OCI-LY7 (cell line): Measurements from ENCODE around the gene KIF1B. TPM values are rescaled to one million over a fixed set of nuclear protein-coding genes. Genes with fewer than 3 reads are reported as not detected.

Source experiments
- BruUV-seq: library from RNA; stranded (reverse); fragments of 400-500 nt; replicated peaks from 2 replicates; lab custom pipeline; 2021; lab: Mats Ljungman, UMichigan
- CTCF ChIA-PET: fragments of 300-600 bp; sonication (Branson Sonifier 250); formaldehyde crosslinking; loops from one replicate; lab custom pipeline; 2022; ENCODE audit warnings: antibody characterized with exemption; ENCODE audit not compliant: unreplicated experiment; lab: Charles Lee
- POLR2A ChIA-PET: fragments of 300-600 bp; sonication (Branson Sonifier 250); formaldehyde crosslinking; loops from one replicate; lab custom pipeline; 2022; ENCODE audit warnings: antibody characterized with exemption; lab: Charles Lee
- DNase-seq: peaks from one replicate; pipeline ENCODE4 v3.0.0-alpha.2; 2015; ENCODE audit warnings: low spot score
- H2AFZ ChIP-seq: fragments of 200-600 bp; sonication (generic), shearing (Covaris generic); 2 replicates; pipeline ENCODE4 v1.6.1; 2014; ENCODE audit warnings: mild to moderate bottlenecking, antibody characterized with exemption, low read length, moderate library complexity
- H3K27ac ChIP-seq: fragments of 200-600 bp; sonication (generic); 2 replicates; pipeline ENCODE4 v1.5.1; 2014; ENCODE audit warnings: mixed run types, low read depth, mild to moderate bottlenecking, moderate library complexity, low read length, inconsistent platforms; ENCODE audit not compliant: poor library complexity, severe bottlenecking
- H3K36me3 ChIP-seq: fragments of 200-600 bp; sonication (generic); 2 replicates; pipeline ENCODE4 v1.6.1; 2014; ENCODE audit warnings: mild to moderate bottlenecking, antibody characterized with exemption, low read length, moderate library complexity, mixed read lengths; ENCODE audit not compliant: insufficient read depth
- H3K4me1 ChIP-seq: fragments of 200-600 bp; sonication (generic); 2 replicates; pipeline ENCODE4 v1.5.1; 2014; ENCODE audit warnings: mild to moderate bottlenecking, low read length; ENCODE audit not compliant: insufficient read depth, poor library complexity, severe bottlenecking
- H3K4me2 ChIP-seq: fragments of 200-600 bp; sonication (generic); 2 replicates; pipeline ENCODE4 v1.6.1; 2014; ENCODE audit warnings: mild to moderate bottlenecking, low read length
- H3K4me3 ChIP-seq: fragments of 200-600 bp; sonication (generic); 2 replicates; pipeline ENCODE4 v1.5.1; 2014; ENCODE audit warnings: mild to moderate bottlenecking, low read depth, low read length; ENCODE audit not compliant: poor library complexity, severe bottlenecking
- H3K79me2 ChIP-seq: fragments of 200-600 bp; sonication (generic); 2 replicates; pipeline ENCODE4 v1.6.1; 2016; ENCODE audit warnings: low read depth, mild to moderate bottlenecking, low read length, moderate library complexity, mixed read lengths; ENCODE audit not compliant: insufficient read depth
- H3K9me2 ChIP-seq: fragments of 200-600 bp; sonication (generic); 2 replicates; pipeline ENCODE4 v1.6.1; 2016; ENCODE audit warnings: mild to moderate bottlenecking, low read length, mixed read lengths; ENCODE audit not compliant: insufficient read depth
- H3K9me3 ChIP-seq: fragments of 200-600 bp; sonication (generic); 2 replicates; pipeline ENCODE4 v1.6.1; 2014; ENCODE audit warnings: mild to moderate bottlenecking, mixed run types, low read length, mixed read lengths
- H4K20me1 ChIP-seq: fragments of 200-600 bp; sonication (generic); 2 replicates; pipeline ENCODE4 v1.6.1; 2014; ENCODE audit warnings: mild to moderate bottlenecking, antibody characterized with exemption, low read length, moderate library complexity, mixed read lengths; ENCODE audit not compliant: insufficient read depth
- EZH2phosphoT487 ChIP-seq: fragments of 200-600 bp; sonication (generic); IDR thresholded peaks from 2 replicates; pipeline ENCODE4 v1.6.1; 2018; ENCODE audit warnings: low read depth, borderline replicate concordance, mild to moderate bottlenecking, mixed run types, antibody characterized with exemption, low read length, moderate library complexity, mixed read lengths
- intact Hi-C: fragments of 100-400 bp; cut with micrococcal nuclease; formaldehyde crosslinking; loops from one replicate; pipeline ENCODE4 v1.10.0; 2022; ENCODE audit not compliant: unreplicated experiment
- microRNA-seq: library from miRNA; unstranded; fragments of <30 nt; microRNA quantifications from one replicate; pipeline ENCODE4 v1.2.0, GENCODE V29; 2022; ENCODE audit warnings: borderline replicate concordance
- small RNA-seq: library from RNA; depleted of rRNA; stranded (forward); fragments of <200 nt; gene quantifications from one replicate; pipeline ENCODE3, GENCODE V24; 2014
- total RNA-seq, 2 experiments: library from RNA; depleted of rRNA in 1 of 2; stranded (reverse); fragments of >200 nt in 1 of 2; shearing (Covaris generic) in 1 of 2; gene quantifications; 2 replicates each; pipeline ENCODE4 v1.2.3, GENCODE V29; 2014 to 2022
- TF ChIP-seq, protein P1 (sequence below): fragments of 200-600 bp; sonication (generic); conservative IDR thresholded peaks from 2 replicates; pipeline ENCODE4 v1.5.1; 2014; ENCODE audit warnings: mild to moderate bottlenecking, antibody characterized with exemption, low read length, moderate library complexity, mixed read lengths

The KIF1B gene
- total RNA-seq, 2 experiments from 2014 or later, result 3.8 to 4.8 TPM

DNA sequence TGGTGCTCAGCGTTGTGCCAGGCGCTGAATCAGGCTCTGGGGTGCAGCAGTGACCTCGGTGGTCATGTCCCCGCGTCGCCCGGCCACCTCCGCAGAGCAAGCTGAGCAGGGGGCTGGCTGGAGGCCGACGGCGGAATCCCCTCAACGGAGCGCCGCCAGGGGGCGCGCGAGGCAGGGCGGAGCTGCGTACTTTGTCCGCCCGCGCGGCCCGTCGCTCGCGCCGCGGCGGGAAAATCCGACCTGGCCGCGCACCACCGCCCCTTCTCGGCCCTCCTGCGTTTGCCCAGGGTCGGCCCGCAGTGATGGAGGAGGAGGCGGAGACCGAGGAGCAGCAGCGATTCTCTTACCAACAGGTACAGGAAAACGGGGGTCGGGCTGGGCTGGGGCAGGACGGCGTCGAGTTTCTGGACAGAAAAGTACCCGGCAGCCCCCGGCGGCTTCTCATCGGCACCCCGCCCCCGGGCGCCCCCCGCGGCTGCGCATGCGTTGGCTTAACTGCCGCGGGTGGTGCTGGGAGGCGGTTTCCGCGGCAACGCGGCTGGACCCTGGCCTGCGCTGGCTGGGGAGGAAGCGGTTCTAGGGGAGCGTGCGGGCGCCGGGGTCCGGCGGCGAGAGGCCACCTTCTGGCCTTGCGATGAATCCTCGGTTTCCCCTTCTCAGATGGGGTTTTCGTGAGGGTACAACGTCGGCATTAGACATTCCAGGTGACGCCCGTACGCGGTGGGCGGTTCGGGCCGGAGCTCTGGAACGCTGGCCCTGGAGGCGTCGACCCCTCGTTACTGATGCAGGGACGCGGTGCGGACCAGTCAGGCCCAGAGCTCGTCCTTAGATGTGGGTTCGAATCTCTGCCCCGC is 220.1 kb downstream of the KIF1B start, which contains the start of gene CENPS:
TSS of gene CENPS (plus strand) at position 218 of the 854 bp plus-strand sequence. CDS start at position 303, 85 bp downstream.
- Histone ChIP-seq H3K4me2 (peak within 1 kb of the TSS; percentile 74), H3K27ac (peak within 1 kb of the TSS; percentile 67), H3K4me3 (peak within 1 kb of the TSS; percentile 78), H3K79me2 (no peaks in the 10 kb centered on the region; the same call in 1 of the 2 replicates), H2AFZ (peak within 1 kb of the TSS; percentile 58; the same call in 1 of the 2 replicates), H3K9me3 (no peaks in the 10 kb centered on the region), H3K4me1 (peaks cover 32% of the 10 kb centered on the region), H4K20me1 (no peaks in the 10 kb centered on the region), H3K9me2 (no peaks in the 10 kb centered on the region), H3K36me3 (no peaks in the 10 kb centered on the region; the same call in 1 of the 2 replicates)
- TSS peak; percentile 83 for BruUV-seq
- peak; percentile 93 for DNase-seq
- CTCF ChIA-PET, result interaction anchor here (1.0 to 1.2 kb wide), 2 partner anchors 30 to 63 kb away, joined by 4 to 6 read pairs; no protein-coding TSS in a partner anchor
- intact Hi-C loops, result loop anchor here (1.0 kb wide), 2 partner anchors 42 to 64 kb away; partner anchors contain the start of gene DFFA
- POLR2A ChIA-PET, result interaction anchor here (0.6 kb wide), 1 partner anchor 13 kb away, joined by 4 read pairs; no protein-coding TSS in a partner anchor
- no peak for TF ChIP-seq EZH2phosphoT487
- TF ChIP-seq, protein P1, sequence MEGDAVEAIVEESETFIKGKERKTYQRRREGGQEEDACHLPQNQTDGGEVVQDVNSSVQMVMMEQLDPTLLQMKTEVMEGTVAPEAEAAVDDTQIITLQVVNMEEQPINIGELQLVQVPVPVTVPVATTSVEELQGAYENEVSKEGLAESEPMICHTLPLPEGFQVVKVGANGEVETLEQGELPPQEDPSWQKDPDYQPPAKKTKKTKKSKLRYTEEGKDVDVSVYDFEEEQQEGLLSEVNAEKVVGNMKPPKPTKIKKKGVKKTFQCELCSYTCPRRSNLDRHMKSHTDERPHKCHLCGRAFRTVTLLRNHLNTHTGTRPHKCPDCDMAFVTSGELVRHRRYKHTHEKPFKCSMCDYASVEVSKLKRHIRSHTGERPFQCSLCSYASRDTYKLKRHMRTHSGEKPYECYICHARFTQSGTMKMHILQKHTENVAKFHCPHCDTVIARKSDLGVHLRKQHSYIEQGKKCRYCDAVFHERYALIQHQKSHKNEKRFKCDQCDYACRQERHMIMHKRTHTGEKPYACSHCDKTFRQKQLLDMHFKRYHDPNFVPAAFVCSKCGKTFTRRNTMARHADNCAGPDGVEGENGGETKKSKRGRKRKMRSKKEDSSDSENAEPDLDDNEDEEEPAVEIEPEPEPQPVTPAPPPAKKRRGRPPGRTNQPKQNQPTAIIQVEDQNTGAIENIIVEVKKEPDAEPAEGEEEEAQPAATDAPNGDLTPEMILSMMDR, result peak; percentile 89

Small RNA genes lying within 50 kb of the gene (microRNA-seq; reads per million reads assigned to microRNA genes)
- gene MIR1273D, result not detected

Small RNA genes lying within 50 kb of the gene (small RNA-seq; reads per million reads assigned to genes)
- gene MIR1273D, result not detected
- not detected for gene RNU6-37P
- gene RNU6-828P, result not detected

Other genes starting within 250 kb of the KIF1B start
- not detected in 2 replicates for gene RBP7, start 213.3 kb upstream of the KIF1B start, total RNA-seq (2014; rRNA removed; shearing (Covaris generic))
- not detected in 2 replicates for gene RBP7, start 213.3 kb upstream of the KIF1B start, total RNA-seq (2022)
- gene UBE4B, start 177.6 kb upstream of the KIF1B start, total RNA-seq (2014; rRNA removed; shearing (Covaris generic)), result 19.7 and 21.5 TPM in 2 replicates
- gene UBE4B, start 177.6 kb upstream of the KIF1B start, total RNA-seq (2022), result 40.7 and 40.9 TPM in 2 replicates
- gene PGD, start 188.5 kb downstream of the KIF1B start, total RNA-seq (2014; rRNA removed; shearing (Covaris generic)), result 50.3 and 69.3 TPM in 2 replicates
- 146 and 157 TPM in 2 replicates for gene PGD, start 188.5 kb downstream of the KIF1B start, total RNA-seq (2022)
- gene CENPS, start 219.9 kb downstream of the KIF1B start, total RNA-seq (2014; rRNA removed; shearing (Covaris generic)), result 13.6 and 18.8 TPM in 2 replicates
- 18.4 and 18.8 TPM in 2 replicates for gene CENPS, start 219.9 kb downstream of the KIF1B start, total RNA-seq (2022)
- gene CORT, start 239.5 kb downstream of the KIF1B start, total RNA-seq (2014; rRNA removed; shearing (Covaris generic)), result 0.66 TPM in 1 of 2 replicates, not detected in the other
- 1.3 TPM in 1 of 2 replicates, not detected in the other for gene CORT, start 239.5 kb downstream of the KIF1B start, total RNA-seq (2022)